ENCODE data around the gene DEK.

GRCh38 chr6:18178960-18179615, 85.2 kb downstream of the DEK start:
- no peak for TF ChIP-seq CTCF (conservative IDR thresholded peaks at IDR 0.05; ENCODE audit: low read length)
- no peak for TF ChIP-seq EZH2phosphoT487 (IDR thresholded peaks at IDR 0.05; ENCODE audit: borderline replicate concordance, low read depth, low read length)

All from OCI-LY7 (cell line).